Upper lobe of right lung (tissue), 1 donor: ENCODE measurements around the gene MFN2. TPM values are rescaled to one million over a fixed set of nuclear protein-coding genes. Genes with fewer than 3 reads are reported as not detected.

Source experiments
- ATAC-seq: fragments of 200-7000 bp; cut with Tn5 transposase; one replicate; pipeline ENCODE4 v1.9.1; 2020; ENCODE audit warnings: mild to moderate bottlenecking, moderate library complexity
- DNase-seq: peaks from one replicate; pipeline ENCODE4 v3.0.0-alpha.2; 2020
- H3K27ac ChIP-seq: fragments of 200-600 bp; one replicate; pipeline ENCODE4 v1.8.0; 2022
- H3K27me3 ChIP-seq: fragments of 200-600 bp; one replicate; pipeline ENCODE4 v1.8.0; 2022; ENCODE audit warnings: mild to moderate bottlenecking
- H3K36me3 ChIP-seq: fragments of 200-600 bp; one replicate; pipeline ENCODE4 v1.8.0; 2022
- H3K4me1 ChIP-seq: fragments of 200-600 bp; one replicate; pipeline ENCODE4 v1.8.0; 2022
- H3K4me3 ChIP-seq: fragments of 200-600 bp; one replicate; pipeline ENCODE4 v1.8.0; 2022; ENCODE audit warnings: mild to moderate bottlenecking
- H3K9me3 ChIP-seq: fragments of 200-600 bp; one replicate; pipeline ENCODE4 v1.8.0; 2022
- intact Hi-C: fragments of 100-400 bp; cut with DNase I; formaldehyde crosslinking; loops from one replicate; pipeline ENCODE4 v1.11.0; 2022
- total RNA-seq: library from RNA; stranded (reverse); fragmentation: NEBNext Ultra II Directional; extraction: Animal tissue kit (Norgen Biotek cat#: 25700); gene quantifications from one replicate; pipeline ENCODE4 v1.2.1, GENCODE V29; 2021
- TF ChIP-seq, protein P1 (sequence below): fragments of 200-600 bp; IDR thresholded peaks from one replicate; pipeline ENCODE4 v1.8.0; 2022; ENCODE audit warnings: antibody characterized with exemption
- donor health status: DM: no; HTN: yes; CAD: no; lungs with severe emphysema.

Gene MFN2
- total RNA-seq, 1 donor from 2014 or later, result 89.9 TPM

GRCh38 chr1:11964656-11965055 lies 15.6 kb upstream of the MFN2 start:
- Histone ChIP-seq H3K4me3 (no peak overlapping the region), H3K9me3 (no peaks in the 10 kb centered on the region), H3K27me3 (no peaks in the 10 kb centered on the region), H3K4me1 (peaks cover 9% of the 10 kb centered on the region), H3K27ac (no peak overlapping the region), H3K36me3 (peaks cover 56% of the 10 kb centered on the region)
- intact Hi-C loops, result no loop called here
- DNase-seq, result no peak
- no peak for ATAC-seq
- TF ChIP-seq, protein P1, sequence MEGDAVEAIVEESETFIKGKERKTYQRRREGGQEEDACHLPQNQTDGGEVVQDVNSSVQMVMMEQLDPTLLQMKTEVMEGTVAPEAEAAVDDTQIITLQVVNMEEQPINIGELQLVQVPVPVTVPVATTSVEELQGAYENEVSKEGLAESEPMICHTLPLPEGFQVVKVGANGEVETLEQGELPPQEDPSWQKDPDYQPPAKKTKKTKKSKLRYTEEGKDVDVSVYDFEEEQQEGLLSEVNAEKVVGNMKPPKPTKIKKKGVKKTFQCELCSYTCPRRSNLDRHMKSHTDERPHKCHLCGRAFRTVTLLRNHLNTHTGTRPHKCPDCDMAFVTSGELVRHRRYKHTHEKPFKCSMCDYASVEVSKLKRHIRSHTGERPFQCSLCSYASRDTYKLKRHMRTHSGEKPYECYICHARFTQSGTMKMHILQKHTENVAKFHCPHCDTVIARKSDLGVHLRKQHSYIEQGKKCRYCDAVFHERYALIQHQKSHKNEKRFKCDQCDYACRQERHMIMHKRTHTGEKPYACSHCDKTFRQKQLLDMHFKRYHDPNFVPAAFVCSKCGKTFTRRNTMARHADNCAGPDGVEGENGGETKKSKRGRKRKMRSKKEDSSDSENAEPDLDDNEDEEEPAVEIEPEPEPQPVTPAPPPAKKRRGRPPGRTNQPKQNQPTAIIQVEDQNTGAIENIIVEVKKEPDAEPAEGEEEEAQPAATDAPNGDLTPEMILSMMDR, result no peak

DNA sequence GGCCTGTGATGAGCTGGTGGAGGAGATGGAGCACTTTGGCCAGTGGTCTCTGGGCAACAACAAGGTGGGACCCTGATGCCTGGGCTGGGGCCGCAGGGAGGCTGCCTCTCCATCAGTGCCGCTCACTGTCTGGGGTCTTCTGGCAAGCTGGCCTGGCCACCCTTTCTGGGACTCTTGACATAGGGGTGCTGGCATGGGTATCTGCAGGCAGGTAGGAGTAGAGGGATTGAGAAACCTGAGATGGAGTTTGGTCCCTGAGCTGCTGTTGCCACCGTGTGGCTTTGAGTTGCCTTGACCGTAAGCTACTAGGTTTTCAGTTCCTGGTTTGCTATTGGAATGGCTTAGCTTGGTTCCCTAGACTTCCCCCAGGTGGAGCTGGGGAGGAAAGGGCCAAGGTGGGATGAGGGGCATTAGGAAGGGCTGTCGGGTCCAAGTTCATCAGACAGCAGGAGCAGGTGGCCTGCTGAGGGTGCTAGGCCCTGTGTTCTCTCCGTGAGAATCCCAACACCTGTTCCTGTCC lies 13.2 kb upstream of the MFN2 start:
- Histone ChIP-seq H3K27me3 (no peaks in the 10 kb centered on the region), H3K9me3 (no peaks in the 10 kb centered on the region), H3K36me3 (peaks cover 42% of the 10 kb centered on the region), H3K4me3 (no peak overlapping the region), H3K4me1 (no peaks in the 10 kb centered on the region), H3K27ac (no peak overlapping the region)
- no peak for DNase-seq
- intact Hi-C loops, result no loop called here
- ATAC-seq, result peak; percentile 47
- TF ChIP-seq, protein P1, result peak; percentile 29

GRCh38 chr1:11970441-11971185 lies 9.6 kb upstream of the MFN2 start:
- Histone ChIP-seq H3K27me3 (no peaks in the 10 kb centered on the region), H3K4me3 (no peak overlapping the region), H3K36me3 (peaks cover 32% of the 10 kb centered on the region), H3K4me1 (no peaks in the 10 kb centered on the region), H3K9me3 (no peaks in the 10 kb centered on the region), H3K27ac (no peak overlapping the region)
- TF ChIP-seq, protein P1, result no peak
- ATAC-seq (no peak), DNase-seq (no peak)
- intact Hi-C loops, result no loop called here

GRCh38 chr1:11977625-11978024 lies 2.6 kb upstream of the MFN2 start:
- H3K36me3 ChIP-seq, result peaks cover 33% of the 10 kb centered on the region
- DNase-seq (no peak), ATAC-seq (no peak)
- H3K27ac ChIP-seq, result no peak overlapping the region
- intact Hi-C loops, result no loop called here
- no peaks in the 10 kb centered on the region for H3K27me3 ChIP-seq
- TF ChIP-seq, protein P1, result no peak
- no peaks in the 10 kb centered on the region for H3K9me3 ChIP-seq
- peaks cover 24% of the 10 kb centered on the region for H3K4me1 ChIP-seq
- no peak overlapping the region for H3K4me3 ChIP-seq

DNA sequence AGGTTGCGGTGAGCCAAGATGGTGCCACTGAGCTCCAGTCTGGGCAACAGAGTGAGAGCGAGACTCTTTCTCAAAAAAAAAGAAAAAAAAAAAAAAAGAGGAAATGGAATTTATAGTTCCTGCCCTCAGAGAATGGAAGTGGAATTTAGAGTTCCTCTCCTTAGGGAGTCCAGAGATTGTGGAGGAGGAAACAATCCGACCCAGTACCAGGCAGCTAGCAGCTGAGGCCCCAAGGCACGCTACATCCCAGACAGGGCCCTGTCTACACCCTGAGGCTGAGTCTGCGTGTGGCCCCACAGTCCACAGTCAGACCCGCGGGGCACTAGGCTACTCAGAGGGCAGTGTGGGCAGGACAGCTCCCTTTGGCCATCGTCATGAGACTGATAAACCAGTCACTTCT lies 1.9 kb upstream of the MFN2 start:
- Histone ChIP-seq H3K4me1 (peaks cover 24% of the 10 kb centered on the region), H3K9me3 (no peaks in the 10 kb centered on the region), H3K27me3 (no peaks in the 10 kb centered on the region), H3K4me3 (no peak overlapping the region), H3K27ac (no peak overlapping the region), H3K36me3 (peaks cover 32% of the 10 kb centered on the region)
- TF ChIP-seq, protein P1, result no peak
- intact Hi-C loops, result no loop called here
- ATAC-seq, result no peak
- DNase-seq, result no peak
